OCI-LY3 (cell line): Measurements from ENCODE around the gene DLX4.

Source experiments
- H2AFZ ChIP-seq: fragments of 200-600, 300-600 bp; shearing (Covaris generic); 2 replicates; pipeline ENCODE4 v1.6.0; 2014; ENCODE audit warnings: antibody characterized with exemption, low read depth, low read length
- H3K27ac ChIP-seq: fragments of 200-600, 300-600 bp; sonication (generic); 2 replicates; pipeline ENCODE4 v1.5.1; 2014; ENCODE audit warnings: mild to moderate bottlenecking, low read length, moderate library complexity, mixed read lengths
- H3K27me3 ChIP-seq: fragments of 200-600, 300-600 bp; sonication (generic); 2 replicates; pipeline ENCODE4 v1.6.1; 2014; ENCODE audit warnings: low read depth, low read length, mixed read lengths
- H3K36me3 ChIP-seq: fragments of 200-600, 300-600 bp; sonication (generic); replicated peaks from 2 replicates; pipeline ENCODE3; 2014; ENCODE audit warnings: low read depth, low read length, mixed read lengths
- H3K4me1 ChIP-seq: fragments of 300-600, 200-600 bp; sonication (generic); 2 replicates; pipeline ENCODE4 v1.6.1; 2014; ENCODE audit warnings: low read length, mixed read lengths
- H3K4me2 ChIP-seq: fragments of 200-600, 300-600 bp; sonication (generic); 2 replicates; pipeline ENCODE4 v1.6.1; 2014; ENCODE audit warnings: low read length, mixed read lengths
- H3K4me3 ChIP-seq: fragments of 300-600, 200-600 bp; sonication (generic); 2 replicates; pipeline ENCODE4 v1.5.1; 2014; ENCODE audit warnings: antibody characterized with exemption, mild to moderate bottlenecking, low read length, moderate library complexity
- H3K79me2 ChIP-seq: fragments of 300-600, 200-600 bp; shearing (Covaris generic); 2 replicates; pipeline ENCODE4 v1.6.1; 2014; ENCODE audit warnings: mild to moderate bottlenecking, low read length, mixed read lengths
- H3K9ac ChIP-seq: fragments of 300-600, 200-600 bp; shearing (Covaris generic); 2 replicates; pipeline ENCODE4 v1.6.0; 2014; ENCODE audit warnings: mild to moderate bottlenecking, low read length, moderate library complexity
- H3K9me3 ChIP-seq: fragments of 200-600, 300-600 bp; shearing (Covaris generic); 2 replicates; pipeline ENCODE4 v1.6.1; 2014; ENCODE audit warnings: low read length, mixed read lengths; ENCODE audit not compliant: insufficient read depth
- H4K20me1 ChIP-seq: fragments of 200-600, 300-600 bp; sonication (generic); 2 replicates; pipeline ENCODE4 v1.6.1; 2016; ENCODE audit warnings: low read length, mixed read lengths; ENCODE audit not compliant: insufficient read depth
- EZH2phosphoT487 ChIP-seq: fragments of 200-600 bp; shearing (Covaris generic); IDR thresholded peaks from 2 replicates; pipeline ENCODE4 v1.6.1; 2018; ENCODE audit warnings: antibody characterized with exemption, mixed run types, low read depth
- TF ChIP-seq, protein P1 (sequence below): fragments of 200-600, 300-600 bp; sonication (generic); IDR thresholded peaks from 2 replicates; pipeline ENCODE4 v1.5.1; 2014; ENCODE audit warnings: antibody characterized with exemption, low read length, low read depth

DLX4 gene

DNA sequence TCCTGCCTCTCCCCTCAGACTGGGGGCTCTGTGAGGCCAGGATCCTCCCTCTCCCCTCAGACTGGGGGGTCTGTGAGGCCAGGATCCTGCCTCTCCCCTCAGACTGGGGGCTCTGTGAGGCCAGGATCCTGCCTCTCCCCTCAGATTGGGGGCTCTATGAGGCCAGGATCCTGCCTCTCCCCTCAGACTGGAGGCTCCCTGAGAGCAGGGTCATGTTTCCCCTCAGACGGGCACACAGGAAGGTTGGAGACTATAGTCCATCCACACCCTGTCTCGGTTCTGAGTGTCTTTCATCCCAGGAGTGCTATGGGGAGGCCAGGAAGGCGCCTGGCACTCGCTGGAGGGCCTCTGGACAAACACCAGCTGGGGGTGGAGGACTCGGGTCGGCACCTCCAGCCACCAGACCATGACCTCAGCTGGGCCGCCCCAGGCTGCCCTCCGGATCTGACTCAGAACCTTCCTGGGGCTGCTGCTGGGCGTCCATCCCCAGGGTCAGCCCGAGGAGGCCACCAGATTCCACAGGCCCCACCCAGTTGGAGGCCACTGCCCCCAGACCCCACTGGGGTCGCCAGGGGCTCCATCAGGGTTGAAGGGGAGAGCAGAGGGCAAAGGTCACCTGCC, 21.9 kb upstream of the DLX4 start:
- TF ChIP-seq EZH2phosphoT487: no peak
- TF ChIP-seq, protein P1, sequence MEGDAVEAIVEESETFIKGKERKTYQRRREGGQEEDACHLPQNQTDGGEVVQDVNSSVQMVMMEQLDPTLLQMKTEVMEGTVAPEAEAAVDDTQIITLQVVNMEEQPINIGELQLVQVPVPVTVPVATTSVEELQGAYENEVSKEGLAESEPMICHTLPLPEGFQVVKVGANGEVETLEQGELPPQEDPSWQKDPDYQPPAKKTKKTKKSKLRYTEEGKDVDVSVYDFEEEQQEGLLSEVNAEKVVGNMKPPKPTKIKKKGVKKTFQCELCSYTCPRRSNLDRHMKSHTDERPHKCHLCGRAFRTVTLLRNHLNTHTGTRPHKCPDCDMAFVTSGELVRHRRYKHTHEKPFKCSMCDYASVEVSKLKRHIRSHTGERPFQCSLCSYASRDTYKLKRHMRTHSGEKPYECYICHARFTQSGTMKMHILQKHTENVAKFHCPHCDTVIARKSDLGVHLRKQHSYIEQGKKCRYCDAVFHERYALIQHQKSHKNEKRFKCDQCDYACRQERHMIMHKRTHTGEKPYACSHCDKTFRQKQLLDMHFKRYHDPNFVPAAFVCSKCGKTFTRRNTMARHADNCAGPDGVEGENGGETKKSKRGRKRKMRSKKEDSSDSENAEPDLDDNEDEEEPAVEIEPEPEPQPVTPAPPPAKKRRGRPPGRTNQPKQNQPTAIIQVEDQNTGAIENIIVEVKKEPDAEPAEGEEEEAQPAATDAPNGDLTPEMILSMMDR: no peak
- no peaks in the 10 kb centered on the region for H4K20me1 ChIP-seq
- no peak overlapping the region for H3K4me3 ChIP-seq
- no peaks in the 10 kb centered on the region for H3K4me1 ChIP-seq
- no peak overlapping the region for H3K4me2 ChIP-seq
- H3K79me2 ChIP-seq: no peaks in the 10 kb centered on the region
- H2AFZ ChIP-seq: no peak overlapping the region
- no peak overlapping the region for H3K9ac ChIP-seq
- no peaks in the 10 kb centered on the region for H3K36me3 ChIP-seq
- H3K9me3 ChIP-seq: no peaks in the 10 kb centered on the region
- H3K27me3 ChIP-seq: peaks cover 20% of the 10 kb centered on the region
- no peak overlapping the region for H3K27ac ChIP-seq

DNA sequence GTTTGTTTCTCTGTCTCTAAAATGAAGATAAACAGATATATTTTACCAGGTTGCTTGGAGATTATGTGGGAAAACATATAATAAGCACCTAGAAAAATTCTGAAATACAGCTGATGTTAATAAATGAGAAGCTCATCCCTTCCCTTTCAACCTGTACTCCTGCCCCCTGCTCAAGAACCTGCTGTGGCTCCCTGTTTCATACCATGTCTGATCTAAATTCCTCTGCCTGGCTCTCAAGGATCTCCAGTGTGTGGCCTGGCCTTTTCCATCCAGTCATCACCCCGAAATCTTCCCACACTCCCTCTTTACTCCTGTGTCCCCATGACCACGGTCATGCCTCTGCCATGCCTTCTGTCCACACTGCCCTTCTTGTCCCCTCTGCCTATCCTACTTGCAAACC, 19.4 kb upstream of the DLX4 start:
- H4K20me1 ChIP-seq: no peaks in the 10 kb centered on the region
- H2AFZ ChIP-seq: no peak overlapping the region
- no peaks in the 10 kb centered on the region for H3K36me3 ChIP-seq
- H3K9ac ChIP-seq: no peak overlapping the region
- no peaks in the 10 kb centered on the region for H3K4me1 ChIP-seq
- TF ChIP-seq, protein P1: no peak
- TF ChIP-seq EZH2phosphoT487: no peak
- no peaks in the 10 kb centered on the region for H3K79me2 ChIP-seq
- H3K9me3 ChIP-seq: no peaks in the 10 kb centered on the region
- no peak overlapping the region for H3K27ac ChIP-seq
- H3K4me3 ChIP-seq: no peak overlapping the region
- H3K4me2 ChIP-seq: no peak overlapping the region
- H3K27me3 ChIP-seq: peaks cover 12% of the 10 kb centered on the region; the same call in 1 of the 2 replicates

DNA sequence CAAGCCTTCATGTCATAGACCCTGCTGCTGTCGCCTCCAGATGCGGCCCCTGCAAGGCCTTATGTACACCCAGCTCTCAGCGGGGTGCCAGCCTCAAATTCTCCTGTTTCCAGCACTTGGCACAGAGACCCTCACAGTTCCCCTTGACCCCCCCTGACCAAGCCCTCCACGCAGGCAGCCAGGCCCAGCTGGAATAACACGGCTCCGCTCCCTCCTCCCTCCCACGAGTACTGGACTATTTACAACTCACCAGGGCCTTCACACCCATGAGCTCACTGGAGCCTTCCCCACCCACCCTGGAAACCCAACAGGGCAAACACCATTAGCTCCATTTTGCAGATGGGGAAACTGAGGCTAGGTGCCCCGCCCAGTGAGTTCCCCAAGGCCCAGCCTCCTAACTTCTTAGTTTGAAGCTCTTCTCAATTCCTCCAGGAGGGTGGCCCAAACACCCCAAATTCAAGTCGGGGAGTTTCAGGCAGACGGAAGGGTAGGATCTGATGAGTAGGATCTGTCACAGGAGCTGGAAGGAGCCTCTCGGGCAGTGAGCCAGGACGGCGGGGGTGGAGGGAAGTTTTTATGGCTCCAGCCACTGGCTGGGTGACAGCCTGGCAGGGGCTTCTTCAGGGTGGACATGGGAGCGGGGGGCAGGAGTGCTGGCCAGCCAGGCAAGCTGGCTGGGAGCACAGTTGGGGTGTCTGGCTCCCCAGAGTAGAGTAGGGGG, 17.5 kb upstream of the DLX4 start:
- no peaks in the 10 kb centered on the region for H3K79me2 ChIP-seq
- no peaks in the 10 kb centered on the region for H4K20me1 ChIP-seq
- H3K27me3 ChIP-seq: peaks cover 12% of the 10 kb centered on the region; the same call in 1 of the 2 replicates
- no peak overlapping the region for H2AFZ ChIP-seq
- H3K9me3 ChIP-seq: no peaks in the 10 kb centered on the region
- H3K4me2 ChIP-seq: no peak overlapping the region
- H3K36me3 ChIP-seq: no peaks in the 10 kb centered on the region
- H3K9ac ChIP-seq: no peak overlapping the region
- TF ChIP-seq EZH2phosphoT487: no peak
- TF ChIP-seq, protein P1: no peak
- no peaks in the 10 kb centered on the region for H3K4me1 ChIP-seq
- H3K27ac ChIP-seq: no peak overlapping the region
- H3K4me3 ChIP-seq: no peak overlapping the region

DNA sequence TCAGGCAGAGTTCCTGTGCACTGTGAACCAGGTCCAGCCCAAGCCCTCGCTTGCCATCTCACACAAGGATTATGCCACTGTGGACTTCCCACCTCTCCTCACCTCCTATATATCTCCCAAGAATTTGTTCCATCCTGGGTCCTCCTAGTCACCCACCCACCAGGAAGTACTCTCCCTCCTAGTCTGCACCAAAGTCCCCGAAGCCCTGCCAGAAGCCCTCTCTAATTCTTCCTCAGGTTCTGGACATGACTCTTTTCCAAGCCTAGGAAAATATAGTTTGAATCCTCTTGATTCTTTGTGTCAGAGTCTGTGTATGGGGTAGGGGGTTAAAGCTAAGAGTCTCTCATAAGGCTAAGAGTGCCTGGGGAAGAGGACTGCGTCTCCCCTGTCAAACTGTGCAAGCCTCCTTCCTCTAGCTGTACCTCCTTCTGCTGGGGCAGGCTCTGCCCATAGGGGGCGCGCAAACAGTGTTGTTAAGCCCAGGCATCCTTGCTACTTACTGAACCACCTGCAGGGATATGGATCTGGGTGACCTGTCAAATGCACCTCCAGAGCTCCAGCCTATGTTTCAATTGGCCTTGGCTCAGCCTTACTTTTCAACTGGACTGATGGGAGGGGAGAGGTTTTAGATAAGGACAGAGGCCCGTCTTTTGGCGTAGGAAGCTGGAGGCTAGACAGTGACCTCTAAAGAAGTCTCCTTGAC, 16.6 kb upstream of the DLX4 start:
- peaks cover 12% of the 10 kb centered on the region; the same call in 1 of the 2 replicates for H3K27me3 ChIP-seq
- no peaks in the 10 kb centered on the region for H3K4me1 ChIP-seq
- no peak overlapping the region for H3K27ac ChIP-seq
- H3K9ac ChIP-seq: no peak overlapping the region
- H3K4me2 ChIP-seq: no peak overlapping the region
- H3K9me3 ChIP-seq: no peaks in the 10 kb centered on the region
- no peak overlapping the region for H3K4me3 ChIP-seq
- no peaks in the 10 kb centered on the region for H3K79me2 ChIP-seq
- no peaks in the 10 kb centered on the region for H4K20me1 ChIP-seq
- TF ChIP-seq, protein P1: peak; percentile 88
- TF ChIP-seq EZH2phosphoT487: no peak
- H2AFZ ChIP-seq: no peak overlapping the region
- no peaks in the 10 kb centered on the region for H3K36me3 ChIP-seq
